ENCODE measurements around the gene PARD3B. TPM values are rescaled to one million over a fixed set of nuclear protein-coding genes. Genes with fewer than 3 reads are reported as not detected.

PARD3B gene
- total and polyA plus RNA-seq, 2 of the 4 experiments (the other 2 are of a cell fraction), result 3.3 to 15.6 TPM

DNA sequence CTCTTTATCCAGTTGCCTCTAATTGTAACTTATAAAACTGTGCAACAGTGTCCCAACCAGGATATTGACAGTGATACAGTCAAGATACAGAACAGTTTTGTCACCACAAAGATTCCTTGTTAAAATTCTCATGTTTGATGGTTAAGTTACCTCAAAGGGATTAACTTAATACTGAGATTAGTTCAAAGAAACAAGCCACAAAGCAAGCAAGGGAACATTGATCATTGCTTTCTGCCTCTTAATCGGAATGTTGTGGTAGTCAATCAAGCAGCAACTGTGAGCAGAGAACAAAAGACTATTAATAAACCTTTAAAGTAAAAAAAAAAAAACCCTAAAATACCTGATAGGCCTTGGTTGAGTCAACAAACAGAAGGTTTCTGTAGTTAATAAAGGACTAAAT lies 352.3 kb downstream of the PARD3B start:
- peaks cover 7 to 16% of the 10 kb centered on the region in 2 experiments for H3K79me1 ChIP-seq (ENCODE audit: low read depth in 1 of 2, low read length in 2 of 2)
- no peak overlapping the region for H2BK15ac ChIP-seq (ENCODE audit: low read depth, low read length)
- no peaks in the 10 kb centered on the region for H4K20me1 ChIP-seq (ENCODE audit: insufficient read depth, low read length)
- H2AK9ac ChIP-seq (replicated peaks; ENCODE audit: low read depth, low read length, poor library complexity), result no peak overlapping the region
- no peak overlapping the region for H3K27ac ChIP-seq (ENCODE audit: insufficient read depth, low read length)
- ChIA-PET POLR2A (ENCODE audit: unreplicated experiment) (no interaction called here), CTCF (no interaction called here)
- no peak overlapping the region for H3K14ac ChIP-seq (replicated peaks; ENCODE audit: low read depth, low read length)
- H3K23ac ChIP-seq (ENCODE audit: low read depth, low read length), result no peak overlapping the region
- H3K4me3 ChIP-seq (ENCODE audit: insufficient read depth, low read depth, low read length), result no peak overlapping the region
- H4K5ac ChIP-seq (ENCODE audit: low read depth, low read length), result no peak overlapping the region
- no peak overlapping the region for H4K8ac ChIP-seq (ENCODE audit: low read depth in 2 of 2, low read length in 2 of 2)
- no TSS peak for BruUV-seq (replicated peaks)
- H3K56ac ChIP-seq (ENCODE audit: extremely low read depth, insufficient read depth, low read length), result no peak overlapping the region
- H3K9me1 ChIP-seq (ENCODE audit: insufficient read depth, low read length), result no peaks in the 10 kb centered on the region
- no peak overlapping the region for H2AFZ ChIP-seq (replicated peaks; ENCODE audit: low read length, poor library complexity)
- no peak overlapping the region for H3K9ac ChIP-seq (ENCODE audit: low read depth, low read length)
- no peaks in the 10 kb centered on the region; the same call in 1 of the 2 replicates for H3K4me1 ChIP-seq (ENCODE audit: control insufficient read depth, insufficient read depth, low read length)
- H2AK5ac ChIP-seq (ENCODE audit: low read depth, low read length), result no peak overlapping the region
- intact Hi-C loops (cut with micrococcal nuclease), result no loop called here
- in situ Hi-C loops (cut with MboI; ENCODE audit: low sequenced_read_pairs), result no loop called here
- no peak for DNase-seq
- H3K27me3 ChIP-seq (ENCODE audit: control insufficient read depth, insufficient read depth, low read length), result no peaks in the 10 kb centered on the region
- no peak for ATAC-seq (ENCODE audit: low read depth)
- dilution Hi-C loops (cut with HindIII; ENCODE audit: low sequenced_read_pairs, unreplicated experiment), result no loop called here
- no peak overlapping the region for H2BK20ac ChIP-seq (ENCODE audit: low read depth, low read length)
- H3K4ac ChIP-seq (ENCODE audit: low read depth, low read length), result no peak overlapping the region
- no peak overlapping the region for H2BK120ac ChIP-seq (ENCODE audit: low read depth, low read length)
- no peak for TF ChIP-seq BHLHE40 (IDR thresholded peaks at IDR 0.05; ENCODE audit: low read depth, low read length)
- TF ChIP-seq POLR2A (IDR thresholded peaks at IDR 0.05; ENCODE audit: low read depth, low read length), result no peak
- no peak for TF ChIP-seq RAD21 (IDR thresholded peaks at IDR 0.05; ENCODE audit: low read length)
- TF ChIP-seq MAFK (IDR thresholded peaks at IDR 0.05; ENCODE audit: low read depth, low read length), result no peak
- TF ChIP-seq MXI1 (IDR thresholded peaks at IDR 0.05; ENCODE audit: borderline replicate concordance, low read depth, low read length), result no peak
- TF ChIP-seq, protein P1, sequence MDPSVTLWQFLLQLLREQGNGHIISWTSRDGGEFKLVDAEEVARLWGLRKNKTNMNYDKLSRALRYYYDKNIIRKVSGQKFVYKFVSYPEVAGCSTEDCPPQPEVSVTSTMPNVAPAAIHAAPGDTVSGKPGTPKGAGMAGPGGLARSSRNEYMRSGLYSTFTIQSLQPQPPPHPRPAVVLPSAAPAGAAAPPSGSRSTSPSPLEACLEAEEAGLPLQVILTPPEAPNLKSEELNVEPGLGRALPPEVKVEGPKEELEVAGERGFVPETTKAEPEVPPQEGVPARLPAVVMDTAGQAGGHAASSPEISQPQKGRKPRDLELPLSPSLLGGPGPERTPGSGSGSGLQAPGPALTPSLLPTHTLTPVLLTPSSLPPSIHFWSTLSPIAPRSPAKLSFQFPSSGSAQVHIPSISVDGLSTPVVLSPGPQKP (IDR thresholded peaks at IDR 0.05; ENCODE audit: borderline replicate concordance, low read depth, low read length), result no peak
- TF ChIP-seq, protein P2, sequence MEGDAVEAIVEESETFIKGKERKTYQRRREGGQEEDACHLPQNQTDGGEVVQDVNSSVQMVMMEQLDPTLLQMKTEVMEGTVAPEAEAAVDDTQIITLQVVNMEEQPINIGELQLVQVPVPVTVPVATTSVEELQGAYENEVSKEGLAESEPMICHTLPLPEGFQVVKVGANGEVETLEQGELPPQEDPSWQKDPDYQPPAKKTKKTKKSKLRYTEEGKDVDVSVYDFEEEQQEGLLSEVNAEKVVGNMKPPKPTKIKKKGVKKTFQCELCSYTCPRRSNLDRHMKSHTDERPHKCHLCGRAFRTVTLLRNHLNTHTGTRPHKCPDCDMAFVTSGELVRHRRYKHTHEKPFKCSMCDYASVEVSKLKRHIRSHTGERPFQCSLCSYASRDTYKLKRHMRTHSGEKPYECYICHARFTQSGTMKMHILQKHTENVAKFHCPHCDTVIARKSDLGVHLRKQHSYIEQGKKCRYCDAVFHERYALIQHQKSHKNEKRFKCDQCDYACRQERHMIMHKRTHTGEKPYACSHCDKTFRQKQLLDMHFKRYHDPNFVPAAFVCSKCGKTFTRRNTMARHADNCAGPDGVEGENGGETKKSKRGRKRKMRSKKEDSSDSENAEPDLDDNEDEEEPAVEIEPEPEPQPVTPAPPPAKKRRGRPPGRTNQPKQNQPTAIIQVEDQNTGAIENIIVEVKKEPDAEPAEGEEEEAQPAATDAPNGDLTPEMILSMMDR (conservative IDR thresholded peaks at IDR 0.05; ENCODE audit: low read depth, low read length), result no peak
- TF ChIP-seq NFE2L2 (IDR thresholded peaks at IDR 0.05; ENCODE audit: low read depth, low read length), result no peak
- TF ChIP-seq RFX5 (IDR thresholded peaks at IDR 0.05; ENCODE audit: low read depth, low read length), result no peak
- no peak for TF ChIP-seq CHD1 (IDR thresholded peaks at IDR 0.05; ENCODE audit: low read depth, low read length)
- no peak for TF ChIP-seq FOS (IDR thresholded peaks at IDR 0.05; ENCODE audit: low read depth, low read length)
- TF ChIP-seq RCOR1 (IDR thresholded peaks at IDR 0.05; ENCODE audit: insufficient replicate concordance, low read length), result no peak
- TF ChIP-seq, protein P3, sequence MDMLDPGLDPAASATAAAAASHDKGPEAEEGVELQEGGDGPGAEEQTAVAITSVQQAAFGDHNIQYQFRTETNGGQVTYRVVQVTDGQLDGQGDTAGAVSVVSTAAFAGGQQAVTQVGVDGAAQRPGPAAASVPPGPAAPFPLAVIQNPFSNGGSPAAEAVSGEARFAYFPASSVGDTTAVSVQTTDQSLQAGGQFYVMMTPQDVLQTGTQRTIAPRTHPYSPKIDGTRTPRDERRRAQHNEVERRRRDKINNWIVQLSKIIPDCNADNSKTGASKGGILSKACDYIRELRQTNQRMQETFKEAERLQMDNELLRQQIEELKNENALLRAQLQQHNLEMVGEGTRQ (IDR thresholded peaks at IDR 0.05; ENCODE audit: low read depth, low read length), result no peak
- TF ChIP-seq CEBPB (IDR thresholded peaks at IDR 0.05; ENCODE audit: low read depth, low read length), result no peak
- TF ChIP-seq SMC3 (IDR thresholded peaks at IDR 0.05; ENCODE audit: low read depth, low read length), result no peak
- TF ChIP-seq MAZ (IDR thresholded peaks at IDR 0.05; ENCODE audit: borderline replicate concordance, low read depth, low read length), result no peak
- H4K91ac ChIP-seq (ENCODE audit: insufficient read depth, low read depth, low read length), result no peak overlapping the region
- no peak overlapping the region for H3K18ac ChIP-seq (ENCODE audit: low read depth, low read length)
- H3K36me3 ChIP-seq (ENCODE audit: control insufficient read depth, insufficient read depth, low read length), result no peaks in the 10 kb centered on the region
- WGBS, 2 experiments (ENCODE audit: extremely low coverage in 2 of 2, insufficient read length in 1 of 2), result no CpG with 5 or more reads among the region's 1 CpG
- H2BK5ac ChIP-seq (ENCODE audit: low read depth, low read length, poor library complexity, severe bottlenecking), result no peak overlapping the region
- no peak overlapping the region for H3K4me2 ChIP-seq (ENCODE audit: low read depth, low read length)
- H3K9me3 ChIP-seq (ENCODE audit: control insufficient read depth, insufficient read depth, low read length), result no peaks in the 10 kb centered on the region
